GM21423 (cell line): ENCODE measurements around the gene TMEM132D.

Experiments used
- ATAC-seq: cut with Tn5 transposase; IDR thresholded peaks from one replicate; pipeline ENCODE4 v1.9.1; 2021; ENCODE audit warnings: mild to moderate bottlenecking, moderate library complexity; ENCODE audit not compliant: unreplicated experiment

TMEM132D gene

DNA sequence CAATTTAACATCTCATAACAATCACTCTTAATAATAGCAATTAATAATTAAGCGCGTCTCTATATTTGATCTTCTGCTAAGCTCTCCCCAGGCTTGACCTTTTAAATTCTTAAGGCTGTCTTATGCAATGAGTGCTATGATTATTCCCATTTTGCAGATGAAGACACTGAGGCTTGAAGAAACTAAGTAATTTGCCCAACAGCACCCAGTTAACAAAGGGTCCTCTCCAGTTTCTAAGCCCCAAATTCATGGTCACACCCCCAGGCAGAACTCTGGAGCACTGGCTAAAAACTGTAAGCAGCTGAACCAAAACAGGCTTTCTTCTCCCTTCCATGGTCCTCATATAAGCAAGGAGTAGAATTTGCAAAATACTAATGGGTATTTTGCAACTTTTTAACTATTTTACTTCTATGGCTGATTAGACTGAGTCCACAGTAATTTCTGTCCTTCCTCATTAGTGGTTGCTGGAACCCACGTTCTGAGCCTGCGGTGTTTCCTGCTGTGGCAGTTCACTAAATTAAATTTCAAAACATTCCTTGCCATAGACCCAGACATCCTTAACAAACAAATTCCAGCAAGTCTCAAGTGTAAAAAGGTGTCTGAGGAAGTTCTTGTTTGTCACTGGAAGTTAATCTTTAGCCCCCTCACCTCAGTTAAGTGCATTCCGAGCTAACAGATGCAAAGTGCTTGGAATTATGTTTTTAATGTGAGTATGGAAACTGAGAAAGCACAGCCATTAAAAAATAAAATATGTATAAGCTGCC is 76.5 kb downstream of the TMEM132D start:
- ATAC-seq, result no peak

DNA sequence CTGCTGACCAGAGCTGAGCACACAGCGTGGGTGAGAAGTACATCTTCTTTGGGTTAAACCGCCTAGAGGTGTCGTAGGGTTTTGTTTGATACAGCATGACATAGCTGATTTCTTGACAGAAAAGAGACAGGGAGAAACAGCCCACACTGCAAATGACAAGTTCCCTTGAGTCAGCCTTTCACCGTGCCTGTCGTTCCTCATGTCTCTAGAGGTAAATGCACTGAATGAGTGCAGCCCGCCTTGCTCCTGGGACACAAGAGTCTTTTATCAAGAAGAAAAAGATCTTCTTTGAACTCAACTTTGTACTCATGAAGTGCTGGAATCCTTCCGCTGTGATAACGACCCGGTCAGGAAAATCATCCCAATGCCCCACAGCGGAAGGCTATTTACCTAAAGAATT is 77.6 kb downstream of the TMEM132D start:
- ATAC-seq, result no peak

DNA sequence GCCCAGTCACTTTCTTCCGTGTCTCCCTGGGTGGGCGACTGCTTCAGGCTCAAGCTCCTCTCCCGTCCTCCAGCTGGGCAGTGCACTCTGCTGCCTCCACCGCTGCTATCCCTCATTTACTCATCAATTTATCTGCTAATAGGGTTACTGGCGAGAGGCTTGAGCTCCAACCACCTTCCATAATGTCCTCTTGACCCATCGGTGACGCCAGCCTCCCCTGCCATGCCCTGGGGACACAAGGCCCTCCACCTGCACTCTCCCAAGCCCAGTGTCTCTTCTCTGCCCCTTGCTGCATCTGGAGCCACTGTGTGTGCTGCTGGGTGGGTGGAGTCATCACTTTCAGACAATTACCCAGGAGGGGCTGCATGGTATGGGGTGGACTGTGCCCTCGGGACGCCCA is 78.5 kb downstream of the TMEM132D start:
- ATAC-seq, result no peak

DNA sequence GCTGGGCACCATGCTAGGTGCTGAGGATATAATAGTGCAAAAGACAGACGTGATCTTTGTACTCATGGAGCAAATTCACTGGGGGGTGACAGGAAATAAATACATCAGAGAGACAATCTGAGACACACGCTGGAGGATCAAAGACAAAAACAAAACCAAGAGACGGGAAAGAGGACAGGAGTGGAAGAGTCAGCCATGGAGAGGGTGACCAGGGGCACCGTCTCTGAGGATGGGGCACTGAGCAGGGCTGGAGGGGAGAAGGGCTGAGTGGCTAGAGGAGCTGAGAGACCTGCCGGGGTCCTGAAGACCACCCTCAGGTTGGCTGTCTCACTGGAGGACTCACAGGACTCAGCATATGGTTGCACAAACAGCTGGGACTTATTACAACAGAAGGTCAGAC is 81.9 kb downstream of the TMEM132D start:
- no peak for ATAC-seq

DNA sequence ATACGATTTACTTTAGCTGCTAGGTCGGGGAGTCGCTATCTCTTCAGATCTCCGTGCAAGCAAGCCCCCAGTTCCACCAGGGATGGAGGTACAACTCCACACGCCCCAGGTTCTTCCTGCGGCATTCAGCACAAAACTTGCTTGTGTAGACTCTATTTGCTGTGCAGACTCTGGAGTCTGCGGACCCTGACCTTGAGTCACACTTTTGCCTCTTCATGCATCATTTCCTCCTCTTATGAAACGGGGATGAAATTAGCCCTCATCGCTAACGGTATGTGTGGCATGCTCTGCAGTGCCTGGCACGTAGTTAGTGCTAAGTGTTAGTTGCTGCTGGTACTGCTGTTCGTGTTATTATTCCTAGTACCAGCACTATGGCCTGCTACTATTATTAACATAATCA is 84.4 kb downstream of the TMEM132D start:
- no peak for ATAC-seq

DNA sequence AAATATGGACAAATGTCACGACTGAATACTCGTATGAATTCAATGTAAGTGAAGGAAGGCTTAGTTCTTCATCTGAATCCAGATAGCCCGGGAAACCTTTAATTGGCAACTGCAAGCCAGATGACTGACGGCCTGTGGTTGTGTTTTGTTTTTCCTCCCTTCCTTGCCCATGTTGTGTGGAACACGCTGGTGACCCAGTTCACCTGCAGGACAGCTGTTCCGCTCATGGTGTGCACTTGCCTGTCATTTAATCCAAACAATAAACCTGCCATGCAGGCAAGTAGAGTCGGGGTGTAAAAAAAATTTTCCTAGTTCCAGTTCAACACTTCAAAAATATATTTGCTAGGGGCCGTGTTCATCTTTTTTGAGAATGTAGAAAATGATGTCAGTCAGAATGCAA is 88.0 kb downstream of the TMEM132D start:
- no peak for ATAC-seq

DNA sequence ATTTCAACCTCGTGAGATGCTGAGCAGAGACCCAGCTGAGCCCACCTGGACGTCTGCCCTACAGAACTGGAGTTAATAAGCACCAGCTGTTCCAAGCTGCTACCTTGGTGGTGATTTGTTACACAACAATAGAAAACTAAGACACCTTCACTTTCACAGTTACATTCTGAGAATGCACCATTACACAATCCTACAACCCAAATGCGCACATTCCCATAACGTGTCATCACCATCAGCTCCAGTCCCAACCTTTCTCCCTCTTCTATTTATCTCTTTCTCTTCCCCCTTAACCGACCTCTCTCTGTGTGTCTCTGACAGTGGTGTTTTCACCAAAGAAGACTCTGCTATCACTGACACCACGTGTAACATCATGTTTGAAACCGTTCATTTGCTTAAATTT is 91.9 kb downstream of the TMEM132D start:
- no peak for ATAC-seq

DNA sequence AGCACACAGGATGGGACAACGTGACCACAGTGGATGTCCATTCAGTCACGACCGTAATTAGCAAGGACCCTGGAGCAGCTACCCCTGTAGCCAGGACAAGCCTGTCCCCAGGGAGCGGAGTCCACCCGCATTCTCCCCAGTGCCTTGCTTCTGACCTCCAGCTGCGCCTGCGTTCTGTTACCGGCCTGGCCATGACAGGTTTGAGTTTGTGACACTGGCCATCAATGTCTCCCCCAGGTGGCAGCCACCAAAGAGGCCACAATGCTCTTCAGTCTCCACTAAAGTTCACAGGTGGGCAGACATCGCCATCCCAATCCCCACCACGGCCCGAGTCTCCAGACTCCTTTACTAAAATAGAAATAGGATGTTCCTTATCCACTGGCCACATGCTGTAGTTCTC is 96.7 kb downstream of the TMEM132D start:
- no peak for ATAC-seq

DNA sequence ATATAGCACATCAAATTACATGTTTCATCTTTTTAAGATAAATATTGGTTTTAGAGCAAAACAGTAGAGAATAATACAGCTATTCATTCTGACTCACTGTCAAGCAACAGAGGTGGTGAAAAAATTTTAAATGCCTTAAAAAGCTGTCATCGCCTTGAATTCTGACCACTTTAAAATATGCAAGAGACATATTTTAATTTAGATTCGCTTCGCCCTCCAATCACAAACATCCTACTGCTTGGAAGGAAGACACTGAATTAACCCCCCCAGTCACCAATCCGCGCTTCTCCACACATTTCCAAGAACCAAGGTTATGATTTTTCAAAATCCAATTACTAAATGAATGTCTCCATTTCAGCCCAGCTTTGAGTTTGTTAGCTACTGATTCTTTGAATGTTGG is 112.4 kb downstream of the TMEM132D start:
- no peak for ATAC-seq

DNA sequence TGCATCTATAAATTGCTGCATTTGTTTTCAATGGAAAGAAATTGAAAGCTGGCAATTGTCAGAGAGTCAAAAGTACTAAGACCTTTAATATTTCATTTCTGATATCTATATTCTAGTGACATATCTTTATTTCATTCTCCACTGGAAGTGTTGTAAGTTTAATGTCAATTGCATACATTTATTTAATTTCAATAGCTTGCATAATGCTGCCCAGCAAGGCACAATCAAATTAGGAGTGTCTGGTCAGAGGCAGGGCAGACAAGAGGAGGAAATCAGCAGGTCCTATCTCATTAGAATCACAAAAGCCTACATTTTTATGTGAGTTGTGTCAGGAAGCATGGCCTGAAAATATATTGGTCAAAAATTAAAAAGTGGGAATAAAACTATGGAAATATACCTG is 112.9 kb downstream of the TMEM132D start:
- no peak for ATAC-seq

DNA sequence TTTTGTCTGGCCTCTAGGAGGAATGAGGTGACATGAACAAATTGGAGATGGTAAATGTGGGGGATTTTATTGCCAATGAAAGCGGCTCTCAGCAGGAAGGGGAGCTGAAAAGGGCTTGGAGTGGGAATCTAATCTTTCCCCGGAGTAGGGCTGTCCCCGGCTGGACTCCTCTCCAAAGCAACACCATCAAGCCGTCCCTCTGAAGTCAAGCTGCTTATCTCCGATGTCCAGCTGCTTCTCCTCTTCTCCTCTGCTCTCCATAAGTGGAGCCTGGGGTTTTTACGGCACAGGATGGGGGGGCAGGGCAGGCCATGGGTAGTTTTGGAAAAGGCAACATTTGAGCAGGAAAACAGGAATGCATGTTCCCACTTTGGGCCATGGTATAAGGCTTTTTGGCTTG is 113.5 kb downstream of the TMEM132D start:
- ATAC-seq, result no peak

DNA sequence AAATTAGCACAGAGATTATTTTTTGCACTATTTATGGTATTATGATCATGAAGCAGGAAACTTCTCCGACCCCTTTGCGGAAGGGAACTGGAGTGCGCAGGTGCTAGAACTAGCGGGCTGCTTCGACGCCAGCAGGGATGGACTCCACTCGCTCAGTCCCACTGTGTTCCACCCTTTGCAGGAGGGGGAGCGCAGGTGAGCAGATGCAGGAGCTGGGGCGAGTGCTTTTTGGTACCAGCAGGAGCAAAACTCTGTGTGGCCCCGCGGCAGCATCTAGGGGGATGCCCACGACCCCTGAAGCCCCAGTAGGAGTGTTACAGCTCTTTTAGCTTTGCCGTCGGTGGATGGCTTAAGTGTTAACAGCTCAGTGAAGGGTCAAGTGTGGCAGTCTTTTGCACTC is 113.9 kb downstream of the TMEM132D start:
- no peak for ATAC-seq

DNA sequence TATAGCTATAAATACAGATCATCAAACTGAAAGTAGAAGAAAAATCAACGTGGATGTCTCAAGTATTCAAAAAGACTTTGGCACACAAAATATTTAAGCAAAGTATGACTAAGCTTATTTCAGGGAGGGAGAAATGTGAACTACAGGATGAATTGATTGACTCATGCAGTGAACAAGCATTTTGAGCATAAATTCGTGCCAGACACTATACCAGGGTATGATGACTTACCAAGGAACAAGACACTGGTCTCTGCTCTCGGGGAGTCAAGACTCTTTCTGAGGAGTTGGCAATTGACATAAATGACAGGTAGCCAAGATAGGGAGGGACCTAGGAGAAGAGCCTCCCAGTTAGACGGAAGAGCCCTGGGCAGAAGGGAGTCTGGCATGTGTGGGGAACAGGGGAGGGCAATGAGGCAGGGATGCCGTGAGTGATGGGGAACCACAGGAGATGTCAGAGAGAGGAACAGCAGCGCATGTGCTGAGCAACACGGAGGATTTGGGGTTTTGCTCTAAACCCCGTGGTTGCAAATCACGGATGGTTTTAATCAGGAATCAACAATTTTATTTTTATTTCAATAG is 115.2 kb downstream of the TMEM132D start:
- no peak for ATAC-seq

DNA sequence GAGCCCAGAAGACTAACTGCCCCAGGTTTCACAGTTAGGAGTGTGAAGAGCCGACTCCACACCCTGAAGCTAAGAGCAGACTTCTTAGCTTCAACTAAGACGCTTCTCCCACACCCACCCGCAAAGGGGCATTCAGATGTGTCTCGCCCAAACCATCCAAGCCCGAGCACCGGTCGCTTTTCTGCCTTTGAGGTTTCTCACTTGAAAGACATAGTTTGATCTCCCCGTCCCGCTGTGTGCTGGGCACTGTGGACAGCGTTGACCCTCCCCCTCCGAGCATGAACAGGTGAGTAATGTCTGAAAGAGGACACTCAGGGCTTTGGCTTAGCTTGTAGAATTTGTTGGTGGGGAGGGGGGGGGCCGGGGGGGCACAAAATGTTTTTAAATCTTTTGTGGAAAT is 123.8 kb downstream of the TMEM132D start:
- no peak for ATAC-seq

DNA sequence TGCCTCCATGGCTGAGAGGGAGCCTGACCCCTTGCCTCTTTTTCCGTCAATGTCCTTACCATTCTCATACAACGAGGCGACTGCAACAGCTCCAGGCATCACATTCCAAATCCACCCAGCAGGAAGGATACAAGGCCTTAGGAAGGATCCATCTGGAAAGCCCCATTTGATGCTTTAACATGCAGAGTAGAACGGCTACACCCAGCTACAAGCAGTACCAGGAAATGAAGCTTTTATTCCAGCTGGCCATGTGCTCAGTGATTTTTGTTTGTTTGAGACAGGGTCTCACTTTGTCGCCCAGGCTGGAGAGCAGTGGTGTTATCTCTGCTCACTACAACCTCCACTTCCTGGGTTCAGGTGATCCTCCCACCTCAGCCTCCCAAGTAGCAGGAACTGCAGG is 124.8 kb downstream of the TMEM132D start:
- no peak for ATAC-seq

DNA sequence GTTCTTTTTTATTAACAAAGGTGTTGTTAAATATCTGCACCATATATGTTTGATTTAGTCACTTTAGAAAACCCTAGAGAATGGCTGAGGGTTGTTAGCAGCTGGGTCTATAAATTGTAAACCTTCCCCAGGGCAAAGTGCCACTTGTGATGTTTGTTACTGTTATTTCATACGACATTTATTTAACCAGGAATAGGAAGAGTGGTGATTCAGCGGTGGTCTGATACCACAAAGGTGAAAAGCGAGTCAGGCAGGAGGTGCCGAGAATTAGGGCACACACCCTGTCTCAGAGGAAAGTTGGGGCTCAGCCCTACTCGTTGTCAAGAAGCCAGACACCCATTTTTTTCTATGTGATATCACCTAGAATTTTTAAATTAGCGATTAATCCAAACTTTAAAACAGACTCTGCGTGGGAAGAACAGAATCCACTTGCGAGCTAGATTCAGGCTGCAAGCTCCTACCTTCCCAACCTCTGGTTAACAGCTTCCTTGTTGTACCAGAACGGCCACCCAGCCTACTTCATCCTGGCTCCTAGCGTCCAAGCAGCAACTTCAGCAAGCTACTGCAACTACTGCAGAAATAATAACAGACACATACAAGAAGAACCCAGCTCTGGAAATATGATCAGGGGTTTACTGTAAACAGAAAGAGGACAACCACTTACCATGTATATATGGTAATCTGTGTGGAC is 126.7 kb downstream of the TMEM132D start:
- no peak for ATAC-seq

DNA sequence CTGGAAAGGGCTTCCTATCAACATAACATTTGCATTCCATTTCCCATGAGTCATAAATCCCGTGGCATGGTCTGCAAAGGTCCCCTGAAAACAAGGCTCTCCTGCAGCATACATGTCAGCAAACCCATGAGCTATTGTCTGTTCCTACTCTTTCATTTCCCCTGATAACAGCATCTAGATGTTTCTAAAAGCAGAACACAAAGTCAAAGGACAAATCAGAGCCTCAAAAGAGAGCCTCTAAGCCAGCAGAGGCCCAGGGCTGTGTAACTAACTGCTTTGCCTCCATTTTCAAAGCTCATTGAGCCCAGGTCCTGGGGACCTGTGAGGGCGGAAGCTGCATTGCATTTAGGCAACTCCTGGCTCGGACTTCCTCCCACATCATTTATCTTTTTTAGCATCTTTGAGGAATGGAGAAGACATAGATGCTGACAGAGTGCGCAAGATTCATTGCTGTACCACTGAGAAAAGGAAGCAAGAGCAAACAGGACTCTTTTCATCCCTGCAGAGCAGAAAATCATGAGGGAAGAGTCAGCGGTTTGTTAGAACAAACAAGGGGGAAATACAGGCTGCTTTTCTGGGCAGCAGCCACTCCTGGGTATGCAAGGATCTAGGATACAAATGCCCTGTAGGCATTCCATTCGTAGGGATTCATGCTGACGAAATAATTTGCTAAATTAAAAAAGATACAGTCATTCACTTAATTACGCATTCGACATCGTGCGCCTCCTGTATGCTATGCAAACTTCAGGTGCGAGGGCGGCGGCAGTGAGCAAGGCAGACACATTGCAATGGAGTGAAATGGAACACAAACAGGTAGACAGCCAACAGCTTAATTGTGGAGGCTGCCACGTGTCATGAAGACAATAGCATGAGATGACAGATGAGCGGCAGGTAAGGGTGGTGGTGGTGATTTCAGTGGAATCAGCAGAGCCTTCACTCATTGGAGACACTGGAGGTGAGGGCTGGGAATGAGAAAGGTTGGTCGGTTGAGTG is 131.0 kb downstream of the TMEM132D start:
- ATAC-seq, result no peak

DNA sequence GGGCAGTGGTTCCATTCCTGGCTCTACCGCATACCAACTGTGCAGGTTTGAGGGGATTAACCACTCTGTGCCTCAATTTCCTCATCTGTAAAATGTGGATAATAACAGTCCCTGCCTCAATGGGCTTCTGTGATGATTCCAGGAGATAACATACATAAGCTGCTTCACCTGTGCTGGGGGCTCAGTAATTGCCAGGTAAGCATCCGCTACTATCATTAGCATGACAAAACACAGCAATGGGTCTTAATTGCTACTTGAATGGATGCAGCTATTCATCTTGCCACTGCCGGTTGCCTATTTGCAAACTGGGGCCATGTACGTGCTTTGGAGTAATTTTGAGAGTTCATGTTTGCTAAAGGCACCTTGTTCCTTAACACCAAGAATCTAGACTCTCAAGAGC is 132.6 kb downstream of the TMEM132D start:
- no peak for ATAC-seq

DNA sequence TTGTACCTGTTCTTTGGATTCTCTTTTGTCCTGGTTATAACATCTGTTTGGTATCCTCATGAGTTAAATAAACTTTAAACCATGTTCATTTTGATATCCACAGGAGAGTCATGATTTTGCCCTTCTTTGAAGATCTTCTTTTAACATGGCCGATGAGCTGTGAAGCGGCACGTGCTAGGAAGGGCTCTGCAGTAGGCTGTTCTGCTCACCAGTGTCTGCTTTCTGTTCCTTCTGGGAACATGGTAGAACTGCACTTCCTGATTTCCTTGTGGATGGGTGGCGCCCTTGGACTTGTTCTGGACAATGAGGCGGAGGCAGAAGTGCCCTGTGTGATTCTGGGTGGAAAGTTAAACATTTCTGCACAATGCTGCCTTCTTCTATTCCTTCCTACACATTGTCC is 138.1 kb downstream of the TMEM132D start:
- ATAC-seq, result no peak

DNA sequence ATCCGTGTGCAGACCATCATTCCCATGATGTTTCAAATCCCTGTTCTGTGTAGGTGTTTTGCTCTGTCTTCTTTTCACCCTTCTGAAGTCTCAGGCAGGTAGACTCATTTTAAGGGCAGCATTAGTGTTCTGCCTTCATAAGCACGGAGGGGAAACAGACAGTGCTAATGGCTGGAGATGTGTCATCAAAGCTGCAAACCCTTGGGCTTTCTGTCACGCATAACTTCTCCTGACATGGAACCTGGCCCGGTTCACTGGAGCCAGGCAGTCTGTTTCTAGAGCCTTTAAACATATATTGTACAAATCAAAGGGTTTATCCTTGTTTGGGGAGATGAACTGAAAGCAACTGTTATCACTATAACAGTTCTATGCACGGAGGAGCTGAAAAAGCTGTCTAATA is 141.4 kb downstream of the TMEM132D start:
- ATAC-seq, result no peak

DNA sequence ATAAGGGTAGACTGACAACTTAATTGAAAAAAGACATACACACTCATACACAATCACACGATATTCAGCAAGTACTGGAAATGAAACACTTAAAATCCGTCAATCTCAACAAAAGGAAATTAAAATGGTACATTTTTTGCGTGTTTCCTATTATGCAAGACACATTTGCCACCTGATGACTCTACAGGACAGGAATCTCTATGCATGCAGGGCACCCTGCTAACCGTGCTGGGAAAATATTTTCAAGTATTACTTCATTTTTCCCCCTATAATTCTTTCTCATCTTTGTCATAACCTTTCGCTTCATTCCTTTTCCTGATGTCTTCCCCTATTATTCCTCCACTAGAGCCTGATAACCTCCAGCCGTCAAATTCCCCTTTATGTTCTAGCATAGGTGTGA is 150.2 kb downstream of the TMEM132D start:
- no peak for ATAC-seq
